Measurements from ENCODE around the gene FOXA1. TPM values are rescaled to one million over a fixed set of nuclear protein-coding genes. Genes with fewer than 3 reads are reported as not detected.

FOXA1 gene
- total and polyA plus RNA-seq, 9 of the 15 experiments (the other 6 are each of a cell fraction or from before 2014, with no cell fraction given) = 0.20 to 3.0 (median 1.3) TPM

DNA sequence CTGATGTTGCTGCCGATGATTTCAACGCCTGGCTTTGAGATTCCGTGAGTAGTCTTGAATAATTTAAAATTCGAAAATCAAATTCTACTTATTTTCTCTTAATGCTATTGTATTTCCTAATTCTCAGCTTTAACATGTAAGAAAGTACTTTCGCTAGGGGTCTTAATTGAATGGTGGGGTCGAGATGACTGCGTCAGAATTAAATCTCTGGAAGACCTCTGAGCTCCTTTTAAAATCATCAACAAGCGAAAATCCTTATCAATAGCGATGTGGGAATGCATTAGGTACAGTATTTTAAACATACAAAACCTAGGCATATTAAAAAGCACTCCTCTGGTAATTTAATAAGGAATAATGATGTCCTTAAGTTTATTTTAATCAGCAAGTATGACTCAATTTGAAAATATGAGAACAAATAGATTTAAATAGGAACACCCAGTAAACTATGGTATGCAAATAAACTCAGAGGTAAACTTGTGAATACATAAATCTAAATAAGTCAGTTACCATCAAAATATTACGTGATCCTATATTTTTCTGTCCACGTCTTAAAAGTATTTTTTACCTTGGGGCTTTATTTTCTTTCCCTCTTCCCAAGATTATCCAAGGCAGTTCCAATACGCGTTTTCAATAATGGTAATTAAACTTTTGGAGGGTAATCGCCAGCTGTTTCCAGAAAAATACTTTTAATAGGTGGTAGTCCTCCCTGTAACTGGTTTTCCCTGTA lies 1.4 kb downstream of the FOXA1 start:
- Histone ChIP-seq H3K9me3 (replicated peaks; ENCODE audit: control insufficient read depth, insufficient read depth, low read depth, low read length) (no peaks in the 10 kb centered on the region; the same call in 1 of the 2 replicates), H3K9me1 (ENCODE audit: control insufficient read depth, insufficient read depth, low read length) (no peaks in the 10 kb centered on the region), H3K4me2 (ENCODE audit: insufficient read depth, low read length) (peak overlapping the region; percentile 69; the same call in 1 of the 2 replicates), H3K27me3 (ENCODE audit: control insufficient read depth in 2 of 2, insufficient read depth in 2 of 2, low read length in 2 of 2) (no peaks in the 10 kb centered on the region), H2AFZ (ENCODE audit: low read depth, low read length) (peak overlapping the region; percentile 76), H3K27ac (ENCODE audit: extremely low read depth, low read depth, low read length) (no peak overlapping the region), H3K36me3 (ENCODE audit: control insufficient read depth, insufficient read depth, low read length) (no peaks in the 10 kb centered on the region), H3K4me3 (peak overlapping the region; percentile 56), H4K20me1 (replicated peaks; ENCODE audit: control insufficient read depth, insufficient read depth, low read length) (no peaks in the 10 kb centered on the region), H3K9ac (ENCODE audit: insufficient read depth in 1 of 2, low read depth in 2 of 2, low read length in 2 of 2) (peak overlapping the region in 1 of 2 experiments; percentile 65; a peak in 2 of 4 replicates), H3K4me1 (replicated peaks in 1 of 2; ENCODE audit: control insufficient read depth in 2 of 2, insufficient read depth in 2 of 2, low read length in 2 of 2) (peaks cover 3 to 20% of the 10 kb centered on the region in 2 experiments; a peak in 4 of 5 replicates), H3K79me2 (ENCODE audit: control insufficient read depth, insufficient read depth, low read length) (peaks cover 2% of the 10 kb centered on the region; the same call in 2 of the 3 replicates)
- ChIA-PET CTCF (ENCODE audit: low intra/inter-chr PET ratio) (no interaction called here), POLR2A (no interaction called here)
- FAIRE-seq = no peak
- 49% methylated on average over 14 of the region's 14 CpGs for WGBS (ENCODE audit: insufficient coverage, low coverage, missing lambda C conversion rate)
- in situ Hi-C loops (cut with MboI) (loop anchor here (25.0 kb wide), 1 partner anchor 331 kb away; no protein-coding TSS in a partner anchor), intact Hi-C loops (cut with micrococcal nuclease) (loop anchor here (2.0 kb wide), 2 partner anchors 279 to 347 kb away; no protein-coding TSS in a partner anchor)
- DNase-seq (ENCODE audit: extremely low read depth in 1 of 4, low spot score in 3 of 4) = no peak
- BruUV-seq (replicated peaks) = TSS peak; percentile 60
- no peak for ATAC-seq
- TF ChIP-seq, protein P1, sequence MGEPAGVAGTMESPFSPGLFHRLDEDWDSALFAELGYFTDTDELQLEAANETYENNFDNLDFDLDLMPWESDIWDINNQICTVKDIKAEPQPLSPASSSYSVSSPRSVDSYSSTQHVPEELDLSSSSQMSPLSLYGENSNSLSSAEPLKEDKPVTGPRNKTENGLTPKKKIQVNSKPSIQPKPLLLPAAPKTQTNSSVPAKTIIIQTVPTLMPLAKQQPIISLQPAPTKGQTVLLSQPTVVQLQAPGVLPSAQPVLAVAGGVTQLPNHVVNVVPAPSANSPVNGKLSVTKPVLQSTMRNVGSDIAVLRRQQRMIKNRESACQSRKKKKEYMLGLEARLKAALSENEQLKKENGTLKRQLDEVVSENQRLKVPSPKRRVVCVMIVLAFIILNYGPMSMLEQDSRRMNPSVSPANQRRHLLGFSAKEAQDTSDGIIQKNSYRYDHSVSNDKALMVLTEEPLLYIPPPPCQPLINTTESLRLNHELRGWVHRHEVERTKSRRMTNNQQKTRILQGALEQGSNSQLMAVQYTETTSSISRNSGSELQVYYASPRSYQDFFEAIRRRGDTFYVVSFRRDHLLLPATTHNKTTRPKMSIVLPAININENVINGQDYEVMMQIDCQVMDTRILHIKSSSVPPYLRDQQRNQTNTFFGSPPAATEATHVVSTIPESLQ (CRISPR knock-in tag; IDR thresholded peaks at IDR 0.05) = no peak
- no peak for TF ChIP-seq NR4A1 (CRISPR knock-in tag; IDR thresholded peaks at IDR 0.05)
- no peak for TF ChIP-seq NR4A1 (tag; IDR thresholded peaks at IDR 0.05)
- TF ChIP-seq, protein P2, sequence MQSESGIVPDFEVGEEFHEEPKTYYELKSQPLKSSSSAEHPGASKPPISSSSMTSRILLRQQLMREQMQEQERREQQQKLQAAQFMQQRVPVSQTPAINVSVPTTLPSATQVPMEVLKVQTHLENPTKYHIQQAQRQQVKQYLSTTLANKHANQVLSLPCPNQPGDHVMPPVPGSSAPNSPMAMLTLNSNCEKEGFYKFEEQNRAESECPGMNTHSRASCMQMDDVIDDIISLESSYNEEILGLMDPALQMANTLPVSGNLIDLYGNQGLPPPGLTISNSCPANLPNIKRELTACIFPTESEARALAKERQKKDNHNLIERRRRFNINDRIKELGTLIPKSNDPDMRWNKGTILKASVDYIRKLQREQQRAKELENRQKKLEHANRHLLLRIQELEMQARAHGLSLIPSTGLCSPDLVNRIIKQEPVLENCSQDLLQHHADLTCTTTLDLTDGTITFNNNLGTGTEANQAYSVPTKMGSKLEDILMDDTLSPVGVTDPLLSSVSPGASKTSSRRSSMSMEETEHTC (IDR thresholded peaks at IDR 0.05) = no peak
- TF ChIP-seq ADNP (tag; IDR thresholded peaks at IDR 0.05) = no peak
- TF ChIP-seq HDAC2 (IDR thresholded peaks at IDR 0.05) = no peak
- TF ChIP-seq SPI1 (IDR thresholded peaks at IDR 0.05; ENCODE audit: borderline replicate concordance, low read depth, low read length) = no peak
- TF ChIP-seq MAFF (IDR thresholded peaks at IDR 0.05; ENCODE audit: low read length) = no peak
- no peak for TF ChIP-seq SMARCE1 (IDR thresholded peaks at IDR 0.05)
- TF ChIP-seq WHSC1 (IDR thresholded peaks at IDR 0.05; ENCODE audit: low read length) = no peak
- TF ChIP-seq GABPB2 (CRISPR knock-in tag; conservative IDR thresholded peaks at IDR 0.05) = no peak
- TF ChIP-seq ZBED1 (IDR thresholded peaks at IDR 0.05) = no peak
- no peak for TF ChIP-seq JUND (IDR thresholded peaks at IDR 0.05; ENCODE audit: borderline replicate concordance, low read depth, low read length)
- TF ChIP-seq JUND (tag; IDR thresholded peaks at IDR 0.05; ENCODE audit: borderline replicate concordance, low read depth, low read length) = no peak
- no peak for TF ChIP-seq HDAC8 (tag; IDR thresholded peaks at IDR 0.05)
